ENCODE measurements around the gene LSM11.

LSM11 gene

GRCh38 chr5:157772127-157772526, 28.6 kb downstream of the LSM11 start:
- DNase-seq (ENCODE audit: low spot score): no peak

- peak; percentile 99 for DNase-seq (ENCODE audit: low spot score)
Measured at GRCh38 chr5:157778121-157778805, 34.8 kb downstream of the LSM11 start.

- DNase-seq (ENCODE audit: low spot score): no peak
Measured at GRCh38 chr5:157779221-157779620, 35.7 kb downstream of the LSM11 start.

GRCh38 chr5:157785801-157786200, 42.3 kb downstream of the LSM11 start:
- no peak for DNase-seq (ENCODE audit: low spot score)

- DNase-seq (ENCODE audit: low spot score): no peak
Measured at GRCh38 chr5:157793301-157793700, 49.8 kb downstream of the LSM11 start.

- DNase-seq (ENCODE audit: low spot score): no peak
Measured at GRCh38 chr5:157799578-157799977, 56.1 kb downstream of the LSM11 start.

GRCh38 chr5:157800137-157800536, 56.6 kb downstream of the LSM11 start:
- DNase-seq (ENCODE audit: low spot score): no peak

- no peak for DNase-seq (ENCODE audit: low spot score)
Measured at GRCh38 chr5:157802736-157803135, 59.2 kb downstream of the LSM11 start.

- DNase-seq (ENCODE audit: low spot score): no peak
Measured at GRCh38 chr5:157808043-157808442, 64.5 kb downstream of the LSM11 start.
